Spleen (tissue), 7 donors: ENCODE measurements around the gene TENT5A.

Experiments
- POLR2A ChIP-seq, 3 donors: fragments of 450-650 bp; IDR thresholded peaks; one replicate each; pipeline ENCODE4 v1.5.1; 2017; ENCODE audit warnings: antibody characterized with exemption in 3 of 3, mild to moderate bottlenecking in 1 of 3
- POLR2AphosphoS5 ChIP-seq, 3 donors: sonication (generic); formaldehyde crosslinking; IDR thresholded peaks; one replicate each; pipeline ENCODE4 v1.5.1; 2017; ENCODE audit warnings: antibody characterized with exemption in 3 of 3
- TF ChIP-seq, protein P1 (sequence below), 11 experiments: fragments of 200-600 bp in 7 of 11; fragments of 450-650 bp in 4 of 11; sonication (generic) in 4 of 11; IDR thresholded peaks in 8 of 11; conservative IDR thresholded peaks in 3 of 11; 1 replicate in 7 of 11; 2 replicates in 4 of 11; pipeline versions ENCODE4 v1.4.0 to v1.8.0; 2016 to 2021; ENCODE audit warnings: antibody characterized with exemption in 11 of 11, inconsistent platforms in 4 of 11, mild to moderate bottlenecking in 1 of 11
- donor health status: DM: no; HTN: no; CAD: no; lungs with moderate emphysema.
- donor health status: DM: no; HTN: no; CAD: no.
- donor health status: DM: no; HTN: no; CAD: no.

DNA sequence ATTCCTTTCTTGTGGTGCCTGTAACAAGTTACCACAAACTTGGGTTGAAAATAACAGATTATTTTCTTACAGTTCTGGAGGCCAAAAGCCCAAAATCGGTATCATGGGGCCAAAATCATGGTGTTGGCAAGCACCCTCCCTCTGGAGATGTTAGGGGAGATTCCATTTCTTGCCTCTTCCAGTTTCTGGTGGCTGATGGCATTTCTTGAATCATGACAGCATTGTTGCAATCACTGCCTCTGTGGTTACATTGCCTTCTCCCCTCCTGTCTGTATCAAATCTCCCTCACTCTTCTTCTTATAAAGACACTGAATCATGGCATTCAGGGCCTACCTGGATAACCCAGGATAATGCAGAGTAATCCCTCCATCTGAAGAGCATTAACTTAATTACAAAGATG is 17.9 kb upstream of the TENT5A start:
- TF ChIP-seq, protein P1, sequence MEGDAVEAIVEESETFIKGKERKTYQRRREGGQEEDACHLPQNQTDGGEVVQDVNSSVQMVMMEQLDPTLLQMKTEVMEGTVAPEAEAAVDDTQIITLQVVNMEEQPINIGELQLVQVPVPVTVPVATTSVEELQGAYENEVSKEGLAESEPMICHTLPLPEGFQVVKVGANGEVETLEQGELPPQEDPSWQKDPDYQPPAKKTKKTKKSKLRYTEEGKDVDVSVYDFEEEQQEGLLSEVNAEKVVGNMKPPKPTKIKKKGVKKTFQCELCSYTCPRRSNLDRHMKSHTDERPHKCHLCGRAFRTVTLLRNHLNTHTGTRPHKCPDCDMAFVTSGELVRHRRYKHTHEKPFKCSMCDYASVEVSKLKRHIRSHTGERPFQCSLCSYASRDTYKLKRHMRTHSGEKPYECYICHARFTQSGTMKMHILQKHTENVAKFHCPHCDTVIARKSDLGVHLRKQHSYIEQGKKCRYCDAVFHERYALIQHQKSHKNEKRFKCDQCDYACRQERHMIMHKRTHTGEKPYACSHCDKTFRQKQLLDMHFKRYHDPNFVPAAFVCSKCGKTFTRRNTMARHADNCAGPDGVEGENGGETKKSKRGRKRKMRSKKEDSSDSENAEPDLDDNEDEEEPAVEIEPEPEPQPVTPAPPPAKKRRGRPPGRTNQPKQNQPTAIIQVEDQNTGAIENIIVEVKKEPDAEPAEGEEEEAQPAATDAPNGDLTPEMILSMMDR (IDR thresholded peaks at IDR 0.05 in 8 of 11, conservative IDR thresholded peaks at IDR 0.05 in 3 of 11): no peak
- TF ChIP-seq POLR2A (IDR thresholded peaks at IDR 0.05) (no peak), POLR2AphosphoS5 (IDR thresholded peaks at IDR 0.05) (no peak)
